HEK293 (cell line): Measurements from ENCODE around the gene NTN3.
A peak's percentile ranks its signal among the peaks of the same experiment; 100 is the strongest.

Experiments
- CTCF ChIA-PET: fragments of 350-600 bp; formaldehyde crosslinking; extraction: SDS; loops from one replicate; lab custom pipeline; 2021; ENCODE audit warnings: antibody characterized with exemption; lab: Yijun Ruan, JAX
- POLR2A ChIA-PET: fragments of 300-600 bp; formaldehyde crosslinking; extraction: SDS; loops from one replicate; lab custom pipeline; 2020; ENCODE audit warnings: antibody characterized with exemption, inconsistent platforms; lab: Yijun Ruan, JAX
- H3K27ac ChIP-seq: fragments of 200-500 bp; sonication (Bioruptor generic); 2 replicates; pipeline ENCODE4 v1.5.1; 2014; ENCODE audit warnings: low read depth, low read length, control low read depth, inconsistent platforms; ENCODE audit errors: extremely low read depth
- H3K36me3 ChIP-seq, 2 experiments: fragments of 200-500 bp in 1 of 2; sonication (Bioruptor generic) in 1 of 2; 1 replicate in 1 of 2; 2 replicates in 1 of 2; pipeline ENCODE4 v1.5.1; 2014 to 2017; ENCODE audit warnings: inconsistent platforms in 2 of 2, low read length in 2 of 2; ENCODE audit not compliant: control insufficient read depth in 2 of 2, insufficient read depth in 1 of 2
- H3K4me1 ChIP-seq: fragments of 200-500 bp; sonication (Bioruptor generic); 2 replicates; pipeline ENCODE4 v1.5.1; 2014; ENCODE audit warnings: mild to moderate bottlenecking, low read length, inconsistent platforms; ENCODE audit not compliant: control insufficient read depth, insufficient read depth
- H3K4me3 ChIP-seq: 2 replicates; pipeline ENCODE4 v1.5.1; 2011; ENCODE audit warnings: low read depth, mild to moderate bottlenecking, control low read depth, low read length, moderate library complexity
- H3K9me3 ChIP-seq: fragments of 200-500 bp; sonication (Bioruptor generic); 2 replicates; pipeline ENCODE4 v1.5.1; 2014; ENCODE audit warnings: low read depth, low read length, inconsistent platforms; ENCODE audit not compliant: control insufficient read depth, insufficient read depth
- IKZF3 ChIP-seq: fragments of 450-650 bp; IDR thresholded peaks from 2 replicates; pipeline ENCODE4 v1.5.0; 2018; ENCODE audit warnings: missing biosample characterization, mild to moderate bottlenecking, missing genetic modification characterization, moderate library complexity
- KLF16 ChIP-seq: fragments of 450-650 bp; formaldehyde crosslinking; IDR thresholded peaks from 2 replicates; pipeline ENCODE4 v1.5.1; 2017; ENCODE audit warnings: missing biosample characterization, missing genetic modification characterization
- KLF7 ChIP-seq: fragments of 450-650 bp; formaldehyde crosslinking; IDR thresholded peaks from 2 replicates; pipeline ENCODE4 v1.5.1; 2016; ENCODE audit warnings: missing biosample characterization, missing genetic modification characterization, borderline replicate concordance
- SALL2 ChIP-seq: fragments of 450-650 bp; formaldehyde crosslinking; IDR thresholded peaks from 2 replicates; pipeline ENCODE4 v1.5.0; 2017; ENCODE audit warnings: missing biosample characterization, mild to moderate bottlenecking, missing genetic modification characterization, borderline replicate concordance
- SP2 ChIP-seq: fragments of 450-650 bp; formaldehyde crosslinking; IDR thresholded peaks from 2 replicates; pipeline ENCODE4 v1.5.1; 2016; ENCODE audit warnings: missing biosample characterization, missing genetic modification characterization
- YY1 ChIP-seq: fragments of 450-650 bp; formaldehyde crosslinking; IDR thresholded peaks from 2 replicates; pipeline ENCODE4 v1.5.1; 2018; ENCODE audit warnings: missing biosample characterization, missing genetic modification characterization
- ZBTB49 ChIP-seq: fragments of 450-650 bp; formaldehyde crosslinking; IDR thresholded peaks from 2 replicates; pipeline ENCODE4 v1.5.1; 2016; ENCODE audit warnings: missing biosample characterization, missing genetic modification characterization, low read depth
- ZIC2 ChIP-seq: fragments of 450-650 bp; formaldehyde crosslinking; IDR thresholded peaks from 2 replicates; pipeline ENCODE4 v1.5.1; 2016; ENCODE audit warnings: missing biosample characterization, missing genetic modification characterization
- ZNF133 ChIP-seq: fragments of 450-650 bp; formaldehyde crosslinking; IDR thresholded peaks from 2 replicates; pipeline ENCODE4 v1.5.1; 2016; ENCODE audit warnings: missing biosample characterization, missing genetic modification characterization
- ZNF148 ChIP-seq: fragments of 450-650 bp; formaldehyde crosslinking; IDR thresholded peaks from 2 replicates; pipeline ENCODE4 v1.5.0; 2017; ENCODE audit warnings: missing biosample characterization, missing genetic modification characterization, borderline replicate concordance
- ZNF155 ChIP-seq: fragments of 450-650 bp; formaldehyde crosslinking; IDR thresholded peaks from 2 replicates; pipeline ENCODE4 v1.5.1; 2016; ENCODE audit warnings: missing biosample characterization, missing genetic modification characterization
- ZNF248 ChIP-seq: fragments of 450-650 bp; formaldehyde crosslinking; IDR thresholded peaks from 2 replicates; pipeline ENCODE4 v1.5.1; 2017; ENCODE audit warnings: missing biosample characterization, missing genetic modification characterization
- ZNF311 ChIP-seq: fragments of 450-650 bp; formaldehyde crosslinking; IDR thresholded peaks from 2 replicates; pipeline ENCODE4 v1.5.1; 2017; ENCODE audit warnings: missing biosample characterization, missing genetic modification characterization, borderline replicate concordance
- ZNF423 ChIP-seq: fragments of 450-650 bp; formaldehyde crosslinking; IDR thresholded peaks from 2 replicates; pipeline ENCODE4 v1.5.1; 2016; ENCODE audit warnings: missing biosample characterization, missing genetic modification characterization
- ZNF521 ChIP-seq: fragments of 450-650 bp; formaldehyde crosslinking; IDR thresholded peaks from 2 replicates; pipeline ENCODE4 v1.5.1; 2017; ENCODE audit warnings: missing biosample characterization, mild to moderate bottlenecking, missing genetic modification characterization
- ZNF549 ChIP-seq: fragments of 450-650 bp; IDR thresholded peaks from 2 replicates; pipeline ENCODE4 v1.5.1; 2018; ENCODE audit warnings: missing biosample characterization, missing genetic modification characterization, mild to moderate bottlenecking, inconsistent platforms, moderate library complexity
- ZNF558 ChIP-seq: fragments of 450-650 bp; formaldehyde crosslinking; IDR thresholded peaks from 2 replicates; pipeline ENCODE4 v1.5.1; 2016; ENCODE audit warnings: missing biosample characterization, missing genetic modification characterization
- ZNF600 ChIP-seq: fragments of 450-650 bp; formaldehyde crosslinking; IDR thresholded peaks from 2 replicates; pipeline ENCODE4 v1.5.1; 2016; ENCODE audit warnings: missing biosample characterization, missing genetic modification characterization
- ZNF624 ChIP-seq: fragments of 450-650 bp; formaldehyde crosslinking; IDR thresholded peaks from 2 replicates; pipeline ENCODE4 v1.5.1; 2017; ENCODE audit warnings: missing biosample characterization, missing genetic modification characterization
- ZSCAN16 ChIP-seq: fragments of 450-650 bp; formaldehyde crosslinking; IDR thresholded peaks from 2 replicates; pipeline ENCODE4 v1.5.1; 2016; ENCODE audit warnings: missing biosample characterization, missing genetic modification characterization
- TF ChIP-seq, protein P1 (sequence below): fragments of 450-650 bp; formaldehyde crosslinking; IDR thresholded peaks from 2 replicates; pipeline ENCODE4 v1.5.1; 2016; ENCODE audit warnings: missing biosample characterization, missing genetic modification characterization

Gene NTN3

GRCh38 chr16:2498531-2499253 is 27.6 kb downstream of the NTN3 start (continued):
- TF ChIP-seq ZIC2 (tag by site-specific recombination) (peak; percentile 23; the same call in 1 of the 2 replicates), SP2 (tag by site-specific recombination) (no peak), ZNF248 (tag by site-specific recombination) (no peak), SALL2 (tag by site-specific recombination) (no peak), ZNF423 (tag by site-specific recombination) (no peak), KLF7 (tag by site-specific recombination) (no peak), ZNF521 (no peak), ZNF624 (no peak), ZNF600 (tag by site-specific recombination) (peak; percentile 44; the same call in 1 of the 2 replicates)

GRCh38 chr16:2499454-2499853 is 28.4 kb downstream of the NTN3 start:
- POLR2A ChIA-PET: interaction anchor here (0.6 kb wide), 1 partner anchor 44 kb away, joined by 3 read pairs; no protein-coding TSS in a partner anchor

GRCh38 chr16:2499890-2500429 is 28.9 kb downstream of the NTN3 start:
- Histone ChIP-seq H3K27ac (no peak overlapping the region), H3K9me3 (no peaks in the 10 kb centered on the region), H3K36me3 (peaks cover 0 to 39% of the 10 kb centered on the region in 2 experiments; a peak in 1 of 3 replicates), H3K4me3 (no peak overlapping the region), H3K4me1 (peaks cover 7% of the 10 kb centered on the region)
- CTCF ChIA-PET: interaction anchor here (0.6 to 2.6 kb wide), 2 partner anchors 32 to 305 kb away, joined by 3 to 28 read pairs; partner anchors contain the start of gene CASKIN1
- no peak for TF ChIP-seq ZSCAN16
- no peak for TF ChIP-seq ZNF148 (tag by site-specific recombination)
- TF ChIP-seq ZNF558 (tag by site-specific recombination): no peak
- TF ChIP-seq YY1 (tag by site-specific recombination): no peak
- no peak for TF ChIP-seq ZBTB49 (tag by site-specific recombination)
- TF ChIP-seq ZNF549 (tag by site-specific recombination): no peak
- TF ChIP-seq IKZF3 (tag by site-specific recombination): no peak
- no peak for TF ChIP-seq KLF16 (tag by site-specific recombination)
- POLR2A ChIA-PET: interaction anchor here (0.6 kb wide), 1 partner anchor 45 kb away, joined by 3 read pairs; no protein-coding TSS in a partner anchor

More at GRCh38 chr16:2499454-2499853, 28.4 kb downstream of the NTN3 start:
- Histone ChIP-seq H3K4me1 (peaks cover 7% of the 10 kb centered on the region), H3K4me3 (no peak overlapping the region), H3K36me3 (peaks cover 0 to 39% of the 10 kb centered on the region in 2 experiments; a peak in 1 of 3 replicates), H3K27ac (no peak overlapping the region), H3K9me3 (no peaks in the 10 kb centered on the region)
- CTCF ChIA-PET: interaction anchor here (2.6 kb wide), 1 partner anchor 304 kb away, joined by 28 read pairs; the partner anchor contains the start of gene CASKIN1
- TF ChIP-seq, protein P1, sequence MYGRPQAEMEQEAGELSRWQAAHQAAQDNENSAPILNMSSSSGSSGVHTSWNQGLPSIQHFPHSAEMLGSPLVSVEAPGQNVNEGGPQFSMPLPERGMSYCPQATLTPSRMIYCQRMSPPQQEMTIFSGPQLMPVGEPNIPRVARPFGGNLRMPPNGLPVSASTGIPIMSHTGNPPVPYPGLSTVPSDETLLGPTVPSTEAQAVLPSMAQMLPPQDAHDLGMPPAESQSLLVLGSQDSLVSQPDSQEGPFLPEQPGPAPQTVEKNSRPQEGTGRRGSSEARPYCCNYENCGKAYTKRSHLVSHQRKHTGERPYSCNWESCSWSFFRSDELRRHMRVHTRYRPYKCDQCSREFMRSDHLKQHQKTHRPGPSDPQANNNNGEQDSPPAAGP (tag by site-specific recombination): no peak
- TF ChIP-seq ZNF311 (tag by site-specific recombination): no peak
- TF ChIP-seq ZNF155 (tag by site-specific recombination): no peak
- TF ChIP-seq ZNF133: no peak
